Hindlimb muscle (tissue), 1 donor: ENCODE results near the gene MCIDAS. TPM values are rescaled to one million over a fixed set of nuclear protein-coding genes. Genes with fewer than 3 reads are reported as not detected.

Experiments used
- DNase-seq: peaks from one replicate; pipeline ENCODE4 v3.0.0-alpha.2; 2013
- polyA plus RNA-seq: library from polyadenylated mRNA; unstranded; fragments of 120-200 nt; gene quantifications from one replicate; pipeline ENCODE4 v1.2.1, GENCODE V29; 2013; ENCODE audit not compliant: insufficient read length

The MCIDAS gene
- polyA plus RNA-seq: not detected

- DNase-seq: peak; percentile 26
Measured at GRCh38 chr5:55226934-55227663, at the start of gene MCIDAS. TSS of gene MCIDAS (minus strand) at chr5:55227315. CDS start at chr5:55227138, 177 bp downstream.

GRCh38 chr5:55276771-55277170 lies 49.7 kb upstream of the MCIDAS start:
- DNase-seq: no peak

GRCh38 chr5:55258339-55258738 lies 31.2 kb upstream of the MCIDAS start:
- DNase-seq: no peak

GRCh38 chr5:55254802-55255201 lies 27.7 kb upstream of the MCIDAS start:
- no peak for DNase-seq

GRCh38 chr5:55250064-55250463 lies 22.9 kb upstream of the MCIDAS start:
- DNase-seq: no peak

- DNase-seq: no peak
Measured at GRCh38 chr5:55241746-55242145, 14.6 kb upstream of the MCIDAS start.

- no peak for DNase-seq
Measured at GRCh38 chr5:55236800-55237199, 9.7 kb upstream of the MCIDAS start.

GRCh38 chr5:55234121-55234700 lies 7.1 kb upstream of the MCIDAS start:
- DNase-seq: no peak

- peak; percentile 66 for DNase-seq
Measured at GRCh38 chr5:55232985-55233928, 6.1 kb upstream of the MCIDAS start, which contains the start of gene CCNO. TSS of gene CCNO (minus strand) at chr5:55233608. CDS start at chr5:55233523, 85 bp downstream.

- DNase-seq: peak; percentile 29
Measured at GRCh38 chr5:55232271-55232984, 5.3 kb upstream of the MCIDAS start.

GRCh38 chr5:55231919-55232270 lies 4.8 kb upstream of the MCIDAS start:
- DNase-seq: no peak

- no peak for DNase-seq
Measured at GRCh38 chr5:55231029-55231918, 4.2 kb upstream of the MCIDAS start.

- DNase-seq: no peak
Measured at GRCh38 chr5:55230086-55230629, 3.0 kb upstream of the MCIDAS start.

GRCh38 chr5:55227664-55228430 lies 732 bp upstream of the MCIDAS start:
- no peak for DNase-seq

- peak; percentile 31 for DNase-seq
Measured at GRCh38 chr5:55226027-55226933, 835 bp downstream of the MCIDAS start.

- DNase-seq: no peak
Measured at GRCh38 chr5:55225346-55225745, 1.8 kb downstream of the MCIDAS start.

GRCh38 chr5:55223812-55224240 lies 3.3 kb downstream of the MCIDAS start:
- no peak for DNase-seq

- DNase-seq: no peak
Measured at GRCh38 chr5:55222985-55223811, 3.9 kb downstream of the MCIDAS start.
